Activated CD4-positive, alpha-beta T cell treated with anti-CD3 and anti-CD28 coated beads, Interleukin-2, amount 10 ng/mL, durations not matched to agents 7 days and 5 days (primary cell): ENCODE results near the gene TENT4B. TPM values are rescaled to one million over a fixed set of nuclear protein-coding genes. Genes with fewer than 3 reads are reported as not detected.

Experiments
- CTCF ChIA-PET: fragments of 350-600 bp; sonication (Branson Sonifier 250); formaldehyde crosslinking; loops from one replicate; lab custom pipeline; 2021; ENCODE audit warnings: antibody characterized with exemption; lab: Charles Lee
- POLR2A ChIA-PET: fragments of 350-600 bp; sonication (Branson Sonifier 250); formaldehyde crosslinking; loops from one replicate; lab custom pipeline; 2021; ENCODE audit warnings: antibody characterized with exemption; lab: Charles Lee
- DNase-seq: peaks from one replicate; pipeline ENCODE4 v3.0.0-alpha.2; 2020
- H3K27ac Mint-ChIP-seq: one replicate; pipeline ENCODE4 v1.8.0; 2021; ENCODE audit warnings: mild to moderate bottlenecking, moderate library complexity, mixed read lengths
- H3K27me3 Mint-ChIP-seq: one replicate; pipeline ENCODE4 v1.8.0; 2021; ENCODE audit warnings: mixed read lengths
- H3K36me3 Mint-ChIP-seq: one replicate; pipeline ENCODE4 v1.8.0; 2021; ENCODE audit warnings: low read depth, mixed read lengths
- H3K4me1 Mint-ChIP-seq: one replicate; pipeline ENCODE4 v1.8.0; 2021; ENCODE audit warnings: mixed read lengths
- H3K4me3 Mint-ChIP-seq: one replicate; pipeline ENCODE4 v1.8.0; 2021; ENCODE audit warnings: mild to moderate bottlenecking, moderate library complexity, mixed read lengths
- H3K9me3 Mint-ChIP-seq: one replicate; pipeline ENCODE4 v1.8.0; 2021; ENCODE audit warnings: mixed read lengths
- total RNA-seq, 2 experiments: library from RNA; stranded (reverse); gene quantifications; one replicate each; pipeline ENCODE4 v1.2.3, GENCODE V29; 2021

TENT4B gene
- total RNA-seq, 2 experiments from 2014 or later, result 20.4 to 21.4 TPM

DNA sequence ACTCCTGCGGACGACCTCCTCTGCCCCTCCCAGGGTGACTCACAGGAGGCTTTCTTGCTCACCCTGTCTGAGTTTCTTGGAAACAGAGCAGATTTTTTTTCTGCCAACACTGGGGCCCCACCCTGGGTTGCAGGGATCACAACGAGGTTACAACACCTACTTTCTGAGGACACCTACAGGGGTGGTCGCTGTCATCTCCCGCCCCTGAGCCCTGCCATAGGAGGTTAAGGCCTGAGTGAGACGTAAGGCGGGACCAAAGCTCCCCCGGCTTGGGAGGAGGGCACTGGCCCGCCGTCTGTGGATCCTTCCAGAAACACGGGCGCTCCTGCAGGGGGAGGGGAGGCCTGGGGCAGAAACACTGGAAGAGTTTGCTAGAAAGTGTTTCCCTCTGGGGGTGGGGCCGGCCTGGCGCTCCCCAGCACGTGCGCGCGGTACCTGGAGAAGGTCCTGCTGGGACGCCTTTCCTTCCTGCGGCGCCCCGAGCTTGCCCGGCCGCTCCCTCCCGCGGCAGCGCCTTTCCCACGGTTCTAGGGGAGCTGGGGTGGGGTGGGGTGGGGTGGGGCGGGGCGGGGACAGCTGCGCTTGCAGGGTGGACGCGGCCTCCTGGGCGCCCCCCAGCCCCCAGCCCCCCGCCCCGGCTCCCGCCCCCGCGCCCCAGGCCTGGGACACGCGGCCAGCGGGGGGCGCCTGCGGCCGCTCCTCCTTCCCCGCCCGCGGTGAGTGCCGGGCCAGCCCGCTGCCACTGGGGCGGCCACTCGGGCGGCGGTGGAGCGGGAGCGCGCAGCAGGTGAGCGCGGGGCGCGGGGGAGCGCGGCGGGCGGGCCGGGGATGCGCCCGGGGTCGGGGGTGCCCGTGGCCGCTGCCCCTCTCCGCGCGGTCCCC is 92.6 kb downstream of the TENT4B start:
- Mint-ChIP-seq H3K9me3 (no peaks in the 10 kb centered on the region), H3K27me3 (peaks cover 7% of the 10 kb centered on the region), H3K4me3 (peak overlapping the region; percentile 78), H3K27ac (peak overlapping the region; percentile 85), H3K36me3 (peaks cover 2% of the 10 kb centered on the region), H3K4me1 (peaks cover 29% of the 10 kb centered on the region)
- POLR2A ChIA-PET, result no interaction called here
- CTCF ChIA-PET, result interaction anchor here (1.2 to 4.4 kb wide), 7 partner anchors 9 to 561 kb away, joined by 3 to 12 read pairs (median 3); partner anchors contain the start of gene CNEP1R1
- DNase-seq, result peak; percentile 60

- POLR2A ChIA-PET, result no interaction called here
- Mint-ChIP-seq H3K9me3 (no peaks in the 10 kb centered on the region), H3K4me1 (peaks cover 32% of the 10 kb centered on the region), H3K27ac (peak overlapping the region; percentile 19), H3K36me3 (peaks cover 2% of the 10 kb centered on the region), H3K27me3 (peaks cover 3% of the 10 kb centered on the region), H3K4me3 (peak overlapping the region; percentile 75)
- CTCF ChIA-PET, result interaction anchor here (1.2 to 1.7 kb wide), 5 partner anchors 8 to 81 kb away, joined by 3 to 5 read pairs (median 3); no protein-coding TSS in a partner anchor
- no peak for DNase-seq
These were observed 93.4 kb downstream of the TENT4B start for GRCh38 chr16:50246299-50247122.

DNA sequence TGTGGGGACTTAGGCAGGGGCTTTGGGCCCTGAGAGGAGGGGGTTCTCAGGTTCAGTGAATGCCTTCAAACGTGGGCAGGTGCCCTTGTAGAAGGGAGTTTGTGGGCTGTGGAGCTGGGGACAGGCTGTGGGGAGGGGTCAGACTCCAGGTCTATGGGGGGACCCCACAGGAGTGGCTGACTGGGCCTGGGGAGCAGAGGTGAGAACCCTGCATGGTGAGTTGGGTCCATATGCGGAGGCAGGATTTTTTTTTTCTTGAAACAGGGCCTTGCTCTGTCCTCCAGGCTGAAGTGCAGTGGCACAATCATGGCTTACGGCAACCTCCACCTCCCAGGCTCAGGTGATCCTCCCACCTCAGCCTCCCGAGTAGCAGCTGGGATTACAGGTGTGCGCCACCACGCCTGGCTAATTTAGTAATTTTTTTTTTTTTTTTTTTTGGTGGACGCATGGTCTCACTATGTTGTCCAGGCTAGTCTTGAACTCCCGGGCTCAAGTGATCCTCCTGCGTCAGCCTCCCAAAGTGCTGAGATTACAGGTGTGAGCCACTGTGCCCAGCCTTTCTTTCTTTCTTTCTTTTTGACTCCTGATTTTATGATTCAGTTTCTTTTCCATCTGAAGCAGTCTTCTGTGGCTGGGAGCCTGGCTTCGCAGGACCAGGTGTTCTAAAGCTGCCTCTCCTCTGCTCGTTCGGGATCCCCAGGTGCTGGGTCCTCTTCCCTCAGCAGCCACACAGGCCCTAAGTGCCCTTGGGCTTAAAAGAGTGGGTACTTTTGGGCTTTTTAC is 94.2 kb downstream of the TENT4B start:
- Mint-ChIP-seq H3K36me3 (peaks cover 2% of the 10 kb centered on the region), H3K4me1 (peaks cover 32% of the 10 kb centered on the region), H3K27me3 (peaks cover 3% of the 10 kb centered on the region), H3K9me3 (no peaks in the 10 kb centered on the region), H3K4me3 (peak overlapping the region; percentile 75), H3K27ac (peak overlapping the region; percentile 79)
- ChIA-PET CTCF (interaction anchor here (0.8 to 1.7 kb wide), 2 partner anchors 8 to 15 kb away, joined by 3 read pairs; no protein-coding TSS in a partner anchor), POLR2A (no interaction called here)
- no peak for DNase-seq

DNA sequence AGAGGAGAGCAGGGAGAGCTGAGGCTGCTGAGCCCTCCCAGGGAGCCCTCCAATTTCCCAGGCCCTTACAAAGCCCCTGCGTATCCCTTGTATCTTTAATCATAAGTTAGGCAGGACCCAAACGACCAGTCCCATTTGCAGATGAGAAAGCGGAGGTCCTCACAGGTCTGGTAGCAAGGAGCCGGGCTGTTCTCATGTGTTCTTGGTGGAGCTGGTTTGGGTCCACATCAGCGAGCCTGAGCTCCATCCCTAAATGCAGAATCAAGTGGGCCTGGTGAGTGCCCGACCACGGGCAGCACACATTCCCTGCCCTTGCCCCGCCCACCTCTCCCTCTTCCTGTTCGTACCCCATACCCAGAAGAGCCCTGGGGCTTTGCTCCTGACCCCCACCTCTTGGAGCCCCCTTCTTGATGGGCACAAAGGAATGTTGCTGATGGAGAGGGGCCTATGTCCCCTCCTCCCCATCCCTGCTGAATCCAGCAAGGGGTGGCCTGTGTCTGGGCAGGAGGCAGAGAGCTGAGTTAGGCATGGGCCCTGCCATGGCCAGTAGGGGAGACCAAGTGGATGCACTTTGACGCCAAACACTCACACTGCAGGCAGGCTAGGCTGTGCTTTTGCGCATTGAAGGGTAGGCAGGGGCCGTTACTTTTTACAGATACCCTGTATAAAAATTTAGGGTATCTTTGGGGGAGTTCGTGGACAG is 95.0 kb downstream of the TENT4B start:
- Mint-ChIP-seq H3K4me3 (peak overlapping the region; percentile 75), H3K9me3 (no peaks in the 10 kb centered on the region), H3K36me3 (peaks cover 2% of the 10 kb centered on the region), H3K27ac (peak overlapping the region; percentile 79), H3K4me1 (peaks cover 32% of the 10 kb centered on the region), H3K27me3 (no peaks in the 10 kb centered on the region)
- no peak for DNase-seq
- ChIA-PET POLR2A (no interaction called here), CTCF (interaction anchor here (0.8 to 1.3 kb wide), 3 partner anchors 8 to 12 kb away, joined by 3 to 4 read pairs (median 3); no protein-coding TSS in a partner anchor)

GRCh38 chr16:50248845-50249244 is 95.7 kb downstream of the TENT4B start:
- DNase-seq, result no peak
- Mint-ChIP-seq H3K27ac (peak overlapping the region; percentile 19), H3K9me3 (no peaks in the 10 kb centered on the region), H3K27me3 (no peaks in the 10 kb centered on the region), H3K4me3 (no peak overlapping the region), H3K36me3 (peaks cover 2% of the 10 kb centered on the region), H3K4me1 (peaks cover 32% of the 10 kb centered on the region)
- ChIA-PET POLR2A (no interaction called here), CTCF (interaction anchor here (1.2 to 1.7 kb wide), 3 partner anchors 10 to 33 kb away, joined by 3 to 4 read pairs (median 3); no protein-coding TSS in a partner anchor)

DNA sequence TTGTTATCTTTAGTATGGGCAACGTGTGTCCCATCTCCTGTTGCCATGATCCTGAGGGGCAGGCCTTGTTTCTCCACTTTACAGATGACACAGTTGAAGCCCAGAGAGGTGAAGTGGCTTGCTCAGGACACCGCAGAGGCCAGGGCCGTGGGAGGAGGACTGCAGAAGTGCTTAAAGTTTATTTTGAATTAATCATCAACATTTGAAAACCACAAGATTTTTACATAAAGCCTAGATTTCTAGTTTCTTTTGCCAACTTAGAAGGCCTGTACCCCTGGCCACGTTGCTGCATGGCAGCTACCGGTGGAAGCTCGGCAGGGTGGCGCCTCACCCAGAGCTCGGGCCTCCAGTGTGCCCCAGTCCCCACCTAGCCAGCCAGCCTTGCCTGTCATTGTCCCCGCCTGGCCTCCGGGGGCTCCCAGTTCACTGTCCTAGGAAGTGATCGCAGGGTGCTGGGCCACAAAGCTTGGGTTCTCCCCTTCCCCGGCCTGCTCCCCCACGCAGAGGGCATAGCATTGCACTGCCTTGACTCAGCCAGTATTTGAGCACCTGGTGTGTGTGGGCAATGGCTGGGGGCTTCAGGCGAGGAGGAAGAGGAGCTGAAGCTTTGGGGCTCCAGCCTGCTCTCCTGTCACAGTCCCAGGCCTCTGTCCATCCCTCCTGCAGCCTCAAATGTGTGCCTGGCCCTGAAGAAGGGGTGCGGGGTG is 98.4 kb downstream of the TENT4B start:
- no peak for DNase-seq
- H3K9me3 Mint-ChIP-seq, result no peaks in the 10 kb centered on the region
- ChIA-PET POLR2A (no interaction called here), CTCF (interaction anchor here (1.1 to 1.4 kb wide), 4 partner anchors 24 to 103 kb away, joined by 3 to 5 read pairs (median 4); no protein-coding TSS in a partner anchor)
- peaks cover 4% of the 10 kb centered on the region for H3K36me3 Mint-ChIP-seq
- peaks cover 2% of the 10 kb centered on the region for H3K27me3 Mint-ChIP-seq
- H3K4me3 Mint-ChIP-seq, result no peak overlapping the region
- H3K27ac Mint-ChIP-seq, result no peak overlapping the region
- H3K4me1 Mint-ChIP-seq, result peaks cover 25% of the 10 kb centered on the region

GRCh38 chr16:50252082-50252611 is 99.0 kb downstream of the TENT4B start:
- no peak for DNase-seq
- POLR2A ChIA-PET, result no interaction called here
- CTCF ChIA-PET, result interaction anchor here (0.5 to 1.4 kb wide), 5 partner anchors 23 to 103 kb away, joined by 3 to 5 read pairs (median 4); no protein-coding TSS in a partner anchor
- H3K27me3 Mint-ChIP-seq, result peaks cover 4% of the 10 kb centered on the region
- H3K4me3 Mint-ChIP-seq, result no peak overlapping the region
- peaks cover 2% of the 10 kb centered on the region for H3K36me3 Mint-ChIP-seq
- no peak overlapping the region for H3K27ac Mint-ChIP-seq
- peaks cover 19% of the 10 kb centered on the region for H3K4me1 Mint-ChIP-seq
- no peaks in the 10 kb centered on the region for H3K9me3 Mint-ChIP-seq

DNA sequence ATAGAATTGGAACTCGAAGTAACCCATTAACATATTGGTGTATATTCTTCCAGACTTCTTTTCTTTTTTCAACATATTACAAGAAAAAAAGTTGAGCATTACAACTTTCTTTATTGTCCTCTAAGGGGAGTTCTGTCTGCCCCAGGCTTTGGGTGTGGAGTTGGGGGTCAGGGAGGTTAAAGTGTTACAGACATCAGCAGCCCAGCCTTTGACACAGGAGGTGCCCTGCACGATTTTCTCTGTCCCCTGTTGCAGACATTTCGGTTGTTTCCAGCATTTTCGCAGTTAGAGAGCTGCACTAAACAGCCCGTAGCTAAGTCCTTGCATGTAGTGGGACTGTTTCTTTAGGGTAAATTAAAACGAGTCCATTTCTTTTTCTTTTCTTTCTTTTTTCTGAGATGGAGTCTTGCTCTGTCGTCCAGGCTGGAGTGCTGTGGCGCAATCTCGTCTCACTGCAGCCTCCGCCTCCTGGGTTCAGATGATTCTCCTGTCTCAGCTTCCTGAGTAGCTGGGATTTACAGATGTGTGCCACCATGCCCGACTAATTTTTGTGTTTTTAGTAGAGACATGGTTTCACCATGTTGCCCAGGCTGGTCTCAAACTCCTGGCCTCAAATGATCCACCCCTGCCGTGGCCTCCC is 99.9 kb downstream of the TENT4B start:
- peaks cover 13% of the 10 kb centered on the region for H3K4me1 Mint-ChIP-seq
- H3K4me3 Mint-ChIP-seq, result no peak overlapping the region
- no peak for DNase-seq
- H3K27ac Mint-ChIP-seq, result no peak overlapping the region
- CTCF ChIA-PET, result interaction anchor here (0.8 to 1.0 kb wide), 2 partner anchors 21 to 42 kb away, joined by 3 to 4 read pairs; no protein-coding TSS in a partner anchor
- POLR2A ChIA-PET, result interaction anchor here (0.7 kb wide), 1 partner anchor 493 kb away, joined by 5 read pairs; no protein-coding TSS in a partner anchor
- no peaks in the 10 kb centered on the region for H3K9me3 Mint-ChIP-seq
- peaks cover 2% of the 10 kb centered on the region for H3K36me3 Mint-ChIP-seq
- H3K27me3 Mint-ChIP-seq, result peaks cover 4% of the 10 kb centered on the region

DNA sequence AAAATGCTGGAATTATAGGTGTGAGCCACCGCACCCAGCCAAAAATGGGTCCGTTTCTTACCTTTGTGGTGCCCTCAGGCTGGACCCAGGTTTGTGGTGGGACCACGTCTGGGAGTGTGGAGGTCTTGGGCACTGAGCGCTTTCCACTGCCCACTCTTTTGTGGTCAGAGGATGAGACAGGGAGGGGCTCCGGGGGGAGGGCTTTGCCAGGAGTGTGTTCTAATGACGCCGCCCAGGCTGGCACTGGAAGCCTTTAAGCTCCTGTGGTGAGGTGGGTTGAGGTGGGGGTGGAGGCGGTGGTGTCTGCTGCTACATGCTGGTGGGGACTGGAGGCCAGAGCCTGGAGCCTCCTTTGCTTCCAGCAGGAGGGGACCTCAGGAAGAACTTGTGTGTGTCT is 100.4 kb downstream of the TENT4B start:
- POLR2A ChIA-PET, result interaction anchor here (0.7 kb wide), 1 partner anchor 492 kb away, joined by 5 read pairs; no protein-coding TSS in a partner anchor
- no peak overlapping the region for H3K4me3 Mint-ChIP-seq
- peaks cover 2% of the 10 kb centered on the region for H3K36me3 Mint-ChIP-seq
- peaks cover 11% of the 10 kb centered on the region for H3K4me1 Mint-ChIP-seq
- CTCF ChIA-PET, result interaction anchor here (0.8 to 1.0 kb wide), 3 partner anchors 20 to 215 kb away, joined by 3 to 4 read pairs (median 3); no protein-coding TSS in a partner anchor
- no peak overlapping the region for H3K27ac Mint-ChIP-seq
- no peak for DNase-seq
- H3K27me3 Mint-ChIP-seq, result peaks cover 4% of the 10 kb centered on the region
- H3K9me3 Mint-ChIP-seq, result no peaks in the 10 kb centered on the region

- Mint-ChIP-seq H3K4me3 (no peak overlapping the region), H3K27me3 (peaks cover 4% of the 10 kb centered on the region), H3K36me3 (peaks cover 2% of the 10 kb centered on the region), H3K27ac (no peak overlapping the region), H3K4me1 (peaks cover 9% of the 10 kb centered on the region), H3K9me3 (no peaks in the 10 kb centered on the region)
- no peak for DNase-seq
- CTCF ChIA-PET, result interaction anchor here (1.0 kb wide), 1 partner anchor 216 kb away, joined by 3 read pairs; no protein-coding TSS in a partner anchor
- POLR2A ChIA-PET, result no interaction called here
These were observed 101.0 kb downstream of the TENT4B start for GRCh38 chr16:50254072-50254471.
